Uterus (tissue), 2 donors: ENCODE results near the gene HOXB2.

Source experiments
- POLR2A ChIP-seq, 2 donors: fragments of 450-650 bp; IDR thresholded peaks; one replicate each; pipeline ENCODE4 v1.6.1; 2016; ENCODE audit warnings: antibody characterized with exemption in 2 of 2, mild to moderate bottlenecking in 1 of 2, moderate library complexity in 1 of 2
- TF ChIP-seq, protein P1 (sequence below), 4 experiments: fragments of 200-600 bp in 2 of 4; fragments of 450-650 bp in 2 of 4; sonication (generic) in 2 of 4; IDR thresholded peaks; one replicate each; pipeline ENCODE4 v1.5.1; 2016 to 2019; ENCODE audit warnings: antibody characterized with exemption in 4 of 4, mild to moderate bottlenecking in 2 of 4, moderate library complexity in 1 of 4

- TF ChIP-seq, protein P1, sequence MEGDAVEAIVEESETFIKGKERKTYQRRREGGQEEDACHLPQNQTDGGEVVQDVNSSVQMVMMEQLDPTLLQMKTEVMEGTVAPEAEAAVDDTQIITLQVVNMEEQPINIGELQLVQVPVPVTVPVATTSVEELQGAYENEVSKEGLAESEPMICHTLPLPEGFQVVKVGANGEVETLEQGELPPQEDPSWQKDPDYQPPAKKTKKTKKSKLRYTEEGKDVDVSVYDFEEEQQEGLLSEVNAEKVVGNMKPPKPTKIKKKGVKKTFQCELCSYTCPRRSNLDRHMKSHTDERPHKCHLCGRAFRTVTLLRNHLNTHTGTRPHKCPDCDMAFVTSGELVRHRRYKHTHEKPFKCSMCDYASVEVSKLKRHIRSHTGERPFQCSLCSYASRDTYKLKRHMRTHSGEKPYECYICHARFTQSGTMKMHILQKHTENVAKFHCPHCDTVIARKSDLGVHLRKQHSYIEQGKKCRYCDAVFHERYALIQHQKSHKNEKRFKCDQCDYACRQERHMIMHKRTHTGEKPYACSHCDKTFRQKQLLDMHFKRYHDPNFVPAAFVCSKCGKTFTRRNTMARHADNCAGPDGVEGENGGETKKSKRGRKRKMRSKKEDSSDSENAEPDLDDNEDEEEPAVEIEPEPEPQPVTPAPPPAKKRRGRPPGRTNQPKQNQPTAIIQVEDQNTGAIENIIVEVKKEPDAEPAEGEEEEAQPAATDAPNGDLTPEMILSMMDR (IDR thresholded peaks at IDR 0.05) = no peak
- no peak for TF ChIP-seq POLR2A (IDR thresholded peaks at IDR 0.05)
Measured at GRCh38 chr17:48592577-48592976, 47.7 kb upstream of the HOXB2 start.
